ENCODE results near the gene KCNH3. TPM values are rescaled to one million over a fixed set of nuclear protein-coding genes. Genes with fewer than 3 reads are reported as not detected.
"Not testable (repeated sequence)": the region's sequence is repeated elsewhere in the genome, so short reads cannot be mapped to it uniquely, and the experiment has no call there.

The KCNH3 gene
- total and polyA plus RNA-seq, 4 donors: 2.1 to 11.0 (median 6.9) TPM

DNA sequence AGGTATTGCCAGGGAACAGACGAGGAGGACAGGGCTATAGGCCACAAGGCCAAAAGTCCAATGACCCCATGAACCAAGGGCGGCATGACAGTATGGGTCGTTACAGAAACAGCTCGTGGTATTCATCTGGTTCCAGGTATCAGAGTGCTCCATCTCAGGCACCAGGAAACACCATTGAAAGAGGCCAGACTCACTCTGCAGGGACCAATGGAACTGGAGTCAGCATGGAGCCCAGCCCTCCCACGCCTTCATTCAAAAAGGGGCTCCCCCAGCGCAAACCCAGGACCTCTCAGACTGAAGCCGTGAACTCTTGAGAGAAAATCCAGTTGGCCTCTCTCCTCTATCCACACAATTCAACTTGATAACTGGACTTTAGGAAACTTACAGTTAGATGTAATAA is 12.9 kb upstream of the KCNH3 start:
- H3K27ac ChIP-seq (ENCODE audit: low read depth, low read length): no peak overlapping the region
- no peaks in the 10 kb centered on the region for H3K4me1 ChIP-seq (ENCODE audit: control insufficient read depth, insufficient read depth, low read length)
- DNase-seq (ENCODE audit: low read depth in 4 of 6, low spot score in 6 of 6): no peak
- H3K36me3 ChIP-seq (ENCODE audit: control insufficient read depth, insufficient read depth, low read length): peaks cover 15% of the 10 kb centered on the region
- no peaks in the 10 kb centered on the region for H3K27me3 ChIP-seq (ENCODE audit: control insufficient read depth, insufficient read depth, low read length)
- WGBS (ENCODE audit: insufficient coverage): 97% methylated on average over 4 of the region's 7 CpGs
- H3K9me3 ChIP-seq (ENCODE audit: control insufficient read depth, insufficient read depth, low read length): no peaks in the 10 kb centered on the region
- H3K4me3 ChIP-seq (ENCODE audit: low read depth, low read length): no peak overlapping the region

DNA sequence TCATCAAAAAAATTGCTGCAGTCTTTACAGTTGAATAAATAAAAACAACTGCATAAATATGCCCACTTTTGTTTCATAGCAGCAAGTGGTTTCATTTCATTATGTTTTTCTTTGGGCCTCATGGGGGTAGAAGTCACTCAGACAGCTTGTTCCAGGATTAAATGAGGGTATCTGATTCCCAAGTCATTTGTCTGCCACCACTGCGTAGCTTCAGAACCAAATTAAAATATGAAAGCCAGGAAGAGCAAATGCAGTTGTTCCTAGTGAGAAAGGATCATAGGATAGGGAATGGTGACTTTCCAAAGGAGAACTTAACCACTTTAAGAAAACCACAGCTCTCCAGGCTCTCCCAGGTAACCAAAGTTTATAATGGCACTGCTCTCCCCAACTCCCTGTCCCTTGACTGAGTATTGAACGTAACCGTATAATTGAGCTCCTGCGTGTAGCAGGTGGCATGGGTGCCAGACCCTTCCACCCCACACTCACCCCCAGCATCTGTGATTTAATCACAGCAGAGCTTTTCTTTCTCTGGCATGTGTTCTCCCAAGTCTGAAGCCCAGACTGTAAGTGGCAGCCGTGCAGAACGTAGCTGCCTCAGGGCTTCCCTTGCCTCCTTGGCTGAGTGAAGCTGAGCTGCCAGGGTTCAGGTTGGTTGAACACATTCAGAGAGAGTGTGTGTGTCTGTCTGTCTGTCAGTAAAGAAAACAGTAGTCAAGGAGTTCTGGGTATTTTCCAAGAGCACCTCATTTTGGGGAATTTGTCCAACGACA is 11.3 kb upstream of the KCNH3 start:
- peak in 1 of 6 donors; percentile 40 for DNase-seq (ENCODE audit: low read depth in 4 of 6, low spot score in 6 of 6)
- H3K9me3 ChIP-seq (ENCODE audit: control insufficient read depth, insufficient read depth, low read length): no peaks in the 10 kb centered on the region
- no peak overlapping the region for H3K4me3 ChIP-seq (ENCODE audit: low read depth, low read length)
- H3K4me1 ChIP-seq (ENCODE audit: control insufficient read depth, insufficient read depth, low read length): no peaks in the 10 kb centered on the region
- no peaks in the 10 kb centered on the region for H3K27me3 ChIP-seq (ENCODE audit: control insufficient read depth, insufficient read depth, low read length)
- no peak overlapping the region for H3K27ac ChIP-seq (ENCODE audit: low read depth, low read length)
- WGBS (ENCODE audit: insufficient coverage): 80% methylated on average over 6 of the region's 7 CpGs
- H3K36me3 ChIP-seq (ENCODE audit: control insufficient read depth, insufficient read depth, low read length): peaks cover 15% of the 10 kb centered on the region

DNA sequence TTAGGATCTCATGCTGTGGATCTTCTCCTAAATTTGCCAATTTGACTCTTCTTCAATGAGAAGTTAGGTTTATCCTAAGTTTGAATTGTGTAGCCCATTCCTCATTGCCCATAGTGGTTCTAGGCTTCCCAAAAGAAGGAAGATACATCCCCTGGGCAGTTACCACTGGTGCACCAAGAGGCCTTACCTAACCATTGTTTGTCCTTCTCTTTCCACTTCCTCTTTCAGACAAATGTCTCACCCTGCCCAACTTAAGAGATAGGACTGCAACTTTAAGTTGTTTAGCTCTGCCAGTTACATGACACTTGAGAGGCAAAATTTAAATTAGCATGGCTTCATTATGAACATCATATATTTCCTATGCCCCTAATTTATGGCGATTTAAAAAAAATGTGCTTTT is 9.4 kb upstream of the KCNH3 start:
- Histone ChIP-seq H3K27me3 (ENCODE audit: control insufficient read depth, insufficient read depth, low read length) (no peaks in the 10 kb centered on the region), H3K36me3 (ENCODE audit: control insufficient read depth, insufficient read depth, low read length) (peaks cover 12% of the 10 kb centered on the region), H3K4me1 (ENCODE audit: control insufficient read depth, insufficient read depth, low read length) (no peaks in the 10 kb centered on the region), H3K4me3 (ENCODE audit: low read depth, low read length) (no peak overlapping the region), H3K9me3 (ENCODE audit: control insufficient read depth, insufficient read depth, low read length) (no peaks in the 10 kb centered on the region), H3K27ac (ENCODE audit: low read depth, low read length) (no peak overlapping the region)
- no CpG with 5 or more reads among the region's 1 CpG for WGBS (ENCODE audit: insufficient coverage)
- no peak for DNase-seq (ENCODE audit: low read depth in 4 of 6, low spot score in 6 of 6)

DNA sequence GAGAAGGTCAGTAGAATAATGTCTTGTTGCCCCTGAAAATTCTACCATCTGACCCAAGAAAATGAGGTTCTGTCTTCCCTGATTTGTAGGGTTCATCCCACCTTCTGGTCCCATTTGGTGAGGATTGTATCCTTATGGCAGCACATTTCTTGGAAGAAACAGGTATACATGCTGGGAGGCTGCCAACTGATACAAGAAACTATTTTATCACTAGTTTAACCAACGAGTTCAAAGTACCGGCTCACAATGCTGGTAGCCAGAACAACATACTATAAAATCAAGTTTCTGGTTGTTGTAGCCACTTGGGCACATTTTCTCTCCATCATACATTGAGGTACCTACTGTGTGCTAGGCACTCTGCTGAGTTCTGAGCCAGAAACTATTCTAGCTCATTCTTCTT is 7.1 kb upstream of the KCNH3 start:
- no peak overlapping the region for H3K27ac ChIP-seq (ENCODE audit: low read depth, low read length)
- DNase-seq (ENCODE audit: low read depth in 4 of 6, low spot score in 6 of 6): no peak
- no peaks in the 10 kb centered on the region for H3K4me1 ChIP-seq (ENCODE audit: control insufficient read depth, insufficient read depth, low read length)
- H3K9me3 ChIP-seq (ENCODE audit: control insufficient read depth, insufficient read depth, low read length): no peaks in the 10 kb centered on the region
- peaks cover 12% of the 10 kb centered on the region for H3K27me3 ChIP-seq (ENCODE audit: control insufficient read depth, insufficient read depth, low read length)
- H3K36me3 ChIP-seq (ENCODE audit: control insufficient read depth, insufficient read depth, low read length): peaks cover 4% of the 10 kb centered on the region
- H3K4me3 ChIP-seq (ENCODE audit: low read depth, low read length): no peak overlapping the region
- WGBS (ENCODE audit: insufficient coverage): 92% methylated on average over 2 of the region's 2 CpGs

DNA sequence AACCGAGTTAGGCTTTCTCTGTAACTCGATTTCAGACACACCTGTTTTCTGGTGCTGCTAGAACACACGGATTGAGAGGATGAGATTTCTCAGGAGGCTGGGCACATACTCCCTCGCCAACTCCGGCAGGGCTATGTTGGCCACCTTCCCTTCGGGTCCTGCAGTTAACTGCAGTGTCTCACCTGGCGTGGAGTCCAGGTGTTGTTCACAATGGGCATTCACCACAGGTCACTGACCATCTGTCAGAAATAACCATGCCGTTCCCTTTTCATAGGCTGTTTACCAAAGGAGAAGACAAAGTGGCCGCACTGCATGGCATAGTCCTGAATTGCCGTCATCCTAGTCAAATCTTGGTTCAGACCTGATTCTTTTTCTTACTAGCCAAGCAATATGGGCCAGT is 5.5 kb upstream of the KCNH3 start:
- peaks cover 11% of the 10 kb centered on the region for H3K4me1 ChIP-seq (ENCODE audit: control insufficient read depth, insufficient read depth, low read length)
- WGBS (ENCODE audit: insufficient coverage): 88% methylated on average over 9 of the region's 10 CpGs
- DNase-seq (ENCODE audit: low read depth in 4 of 6, low spot score in 6 of 6): no peak
- peaks cover 26% of the 10 kb centered on the region for H3K27me3 ChIP-seq (ENCODE audit: control insufficient read depth, insufficient read depth, low read length)
- no peak overlapping the region for H3K4me3 ChIP-seq (ENCODE audit: low read depth, low read length)
- H3K27ac ChIP-seq (ENCODE audit: low read depth, low read length): no peak overlapping the region
- H3K9me3 ChIP-seq (ENCODE audit: control insufficient read depth, insufficient read depth, low read length): no peaks in the 10 kb centered on the region
- no peaks in the 10 kb centered on the region for H3K36me3 ChIP-seq (ENCODE audit: control insufficient read depth, insufficient read depth, low read length)

DNA sequence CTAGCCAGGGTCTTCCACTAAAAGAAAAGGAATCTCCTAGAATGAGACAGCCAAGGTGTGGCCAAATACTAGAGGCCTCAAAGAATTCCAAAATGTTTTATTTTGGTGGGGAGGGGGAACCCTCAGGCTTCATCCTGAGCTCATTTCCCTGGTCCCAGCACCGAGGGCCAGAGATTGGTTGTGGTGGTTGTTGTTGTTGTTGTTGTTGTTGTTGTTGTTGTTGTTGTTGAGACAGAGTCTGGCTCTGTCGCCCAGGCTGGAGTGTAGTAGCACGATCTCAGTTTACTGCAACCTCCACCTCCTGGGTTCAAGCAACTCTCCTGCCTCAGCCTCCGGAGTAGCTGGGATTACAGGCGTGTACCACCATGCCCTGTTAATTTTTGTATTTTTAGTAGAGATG is 4.7 kb upstream of the KCNH3 start:
- Histone ChIP-seq H3K4me1 (ENCODE audit: control insufficient read depth, insufficient read depth, low read length) (peaks cover 16% of the 10 kb centered on the region), H3K27me3 (ENCODE audit: control insufficient read depth, insufficient read depth, low read length) (peaks cover 28% of the 10 kb centered on the region)
- WGBS (ENCODE audit: insufficient coverage): 57% methylated on average over 1 of the region's 5 CpGs
- H3K27ac ChIP-seq (ENCODE audit: low read depth, low read length); H3K36me3 ChIP-seq (ENCODE audit: control insufficient read depth, insufficient read depth, low read length); H3K9me3 ChIP-seq (ENCODE audit: control insufficient read depth, insufficient read depth, low read length); DNase-seq (ENCODE audit: low read depth in 4 of 6, low spot score in 6 of 6); H3K4me3 ChIP-seq (ENCODE audit: low read depth, low read length): not testable (repeated sequence)

DNA sequence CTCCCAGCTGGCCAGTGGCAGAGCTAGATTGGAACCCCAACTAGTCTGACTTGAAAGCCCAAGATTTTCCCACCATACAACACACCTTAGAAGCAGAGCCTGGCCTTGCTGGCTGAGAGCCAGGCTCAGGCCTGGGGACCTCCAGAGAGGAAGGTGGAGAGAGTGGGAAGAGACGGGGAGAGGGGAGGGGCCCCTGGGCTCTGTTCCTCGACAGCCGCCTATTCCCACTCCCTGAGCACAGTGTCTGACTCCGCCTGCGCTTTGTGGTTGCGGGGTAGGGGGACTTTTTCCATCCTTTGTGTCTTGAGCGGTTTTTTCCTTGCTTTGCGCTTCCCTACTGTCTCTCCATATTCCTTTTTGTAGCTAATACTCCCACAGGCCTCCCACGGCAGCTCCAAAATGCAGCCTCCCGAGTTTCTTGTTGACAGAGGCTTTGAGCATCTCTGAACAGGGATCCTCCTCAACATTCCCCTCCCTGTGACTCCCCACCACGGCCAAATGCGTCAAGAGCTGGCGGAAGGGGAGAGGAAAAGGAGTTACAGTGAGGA is 4.0 kb upstream of the KCNH3 start:
- H3K9me3 ChIP-seq (ENCODE audit: control insufficient read depth, insufficient read depth, low read length): no peaks in the 10 kb centered on the region
- H3K36me3 ChIP-seq (ENCODE audit: control insufficient read depth, insufficient read depth, low read length): no peaks in the 10 kb centered on the region
- DNase-seq (ENCODE audit: low read depth in 4 of 6, low spot score in 6 of 6): no peak
- peaks cover 34% of the 10 kb centered on the region for H3K27me3 ChIP-seq (ENCODE audit: control insufficient read depth, insufficient read depth, low read length)
- H3K27ac ChIP-seq (ENCODE audit: low read depth, low read length): no peak overlapping the region
- H3K4me3 ChIP-seq (ENCODE audit: low read depth, low read length): no peak overlapping the region
- 39% methylated on average over 3 of the region's 13 CpGs for WGBS (ENCODE audit: insufficient coverage)
- H3K4me1 ChIP-seq (ENCODE audit: control insufficient read depth, insufficient read depth, low read length): peaks cover 20% of the 10 kb centered on the region

DNA sequence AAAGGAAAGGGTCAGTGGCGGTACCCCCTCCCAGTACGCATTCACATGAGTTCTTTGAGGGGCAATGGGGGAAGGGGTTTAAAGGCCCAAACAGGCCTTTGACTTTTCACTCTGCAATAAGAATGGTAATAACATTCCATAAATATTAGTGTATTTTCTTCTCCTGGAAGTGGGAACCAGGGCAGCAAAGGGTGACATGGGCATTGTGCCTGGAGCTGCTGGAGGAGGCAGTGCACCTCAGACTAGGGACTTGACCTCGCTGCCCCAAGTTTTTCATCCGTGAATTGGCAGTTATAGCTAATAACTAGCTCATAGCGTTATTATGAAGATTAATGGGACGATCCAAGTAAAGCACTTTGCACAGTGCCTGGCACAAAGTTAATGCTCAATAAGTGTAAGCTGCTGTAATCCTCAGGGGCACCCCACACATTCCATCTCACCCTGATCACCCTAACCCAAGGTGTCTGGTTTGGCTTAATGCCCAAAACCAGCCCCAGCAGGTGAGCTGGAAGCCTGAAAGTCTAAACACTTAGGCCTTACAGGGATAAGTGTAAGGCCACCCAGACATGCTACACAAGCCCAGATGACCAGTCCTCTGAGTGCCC is 2.8 kb upstream of the KCNH3 start:
- no peaks in the 10 kb centered on the region for H3K36me3 ChIP-seq (ENCODE audit: control insufficient read depth, insufficient read depth, low read length)
- no peak overlapping the region for H3K4me3 ChIP-seq (ENCODE audit: low read depth, low read length)
- H3K27ac ChIP-seq (ENCODE audit: low read depth, low read length): no peak overlapping the region
- H3K27me3 ChIP-seq (ENCODE audit: control insufficient read depth, insufficient read depth, low read length): peaks cover 46% of the 10 kb centered on the region
- WGBS (ENCODE audit: insufficient coverage): 100% methylated on average over 1 of the region's 6 CpGs
- DNase-seq (ENCODE audit: low read depth in 4 of 6, low spot score in 6 of 6): no peak
- H3K4me1 ChIP-seq (ENCODE audit: control insufficient read depth, insufficient read depth, low read length): peaks cover 21% of the 10 kb centered on the region
- no peaks in the 10 kb centered on the region for H3K9me3 ChIP-seq (ENCODE audit: control insufficient read depth, insufficient read depth, low read length)

DNA sequence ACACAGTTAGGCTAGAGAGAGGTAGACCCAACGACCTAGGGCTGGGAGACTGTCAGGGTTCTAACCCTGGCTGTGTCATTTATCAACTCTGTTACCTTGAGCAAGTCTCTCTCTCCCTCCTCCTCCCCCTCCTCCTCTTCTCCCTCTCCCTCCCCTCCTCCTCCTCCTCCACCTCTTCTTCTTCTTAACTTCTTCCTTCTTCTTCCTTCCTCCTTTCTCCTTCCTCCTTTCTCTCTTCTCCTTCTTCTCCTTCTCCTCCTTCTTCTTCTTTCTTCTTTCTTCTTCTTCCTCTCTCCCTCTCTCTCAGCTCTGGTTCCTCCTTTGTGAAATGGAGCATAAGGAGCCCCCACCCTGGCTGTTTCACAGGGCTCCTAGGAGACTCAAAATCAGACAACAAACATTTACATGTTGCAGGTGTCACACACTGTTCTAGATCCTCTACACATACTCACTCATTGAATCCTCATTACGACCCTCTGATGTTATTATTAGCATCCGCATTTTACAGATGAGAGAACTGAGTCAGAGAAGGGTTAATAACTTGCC is 2.2 kb upstream of the KCNH3 start:
- no peaks in the 10 kb centered on the region for H3K9me3 ChIP-seq (ENCODE audit: control insufficient read depth, insufficient read depth, low read length)
- WGBS (ENCODE audit: insufficient coverage): 25% methylated on average over 1 of the region's 3 CpGs
- H3K4me1 ChIP-seq (ENCODE audit: control insufficient read depth, insufficient read depth, low read length): peaks cover 21% of the 10 kb centered on the region
- H3K27me3 ChIP-seq (ENCODE audit: control insufficient read depth, insufficient read depth, low read length): peaks cover 46% of the 10 kb centered on the region
- no peak overlapping the region for H3K27ac ChIP-seq (ENCODE audit: low read depth, low read length)
- no peaks in the 10 kb centered on the region for H3K36me3 ChIP-seq (ENCODE audit: control insufficient read depth, insufficient read depth, low read length)
- no peak overlapping the region for H3K4me3 ChIP-seq (ENCODE audit: low read depth, low read length)
- DNase-seq (ENCODE audit: low read depth in 4 of 6, low spot score in 6 of 6): no peak

Data from spinal cord (tissue), 10 donors.